Measurements from ENCODE around the gene PCDHGA6.

PCDHGA6 gene

GRCh38 chr5:141422742-141423291 is 49.1 kb downstream of the PCDHGA6 start:
- no peak for DNase-seq

DNA sequence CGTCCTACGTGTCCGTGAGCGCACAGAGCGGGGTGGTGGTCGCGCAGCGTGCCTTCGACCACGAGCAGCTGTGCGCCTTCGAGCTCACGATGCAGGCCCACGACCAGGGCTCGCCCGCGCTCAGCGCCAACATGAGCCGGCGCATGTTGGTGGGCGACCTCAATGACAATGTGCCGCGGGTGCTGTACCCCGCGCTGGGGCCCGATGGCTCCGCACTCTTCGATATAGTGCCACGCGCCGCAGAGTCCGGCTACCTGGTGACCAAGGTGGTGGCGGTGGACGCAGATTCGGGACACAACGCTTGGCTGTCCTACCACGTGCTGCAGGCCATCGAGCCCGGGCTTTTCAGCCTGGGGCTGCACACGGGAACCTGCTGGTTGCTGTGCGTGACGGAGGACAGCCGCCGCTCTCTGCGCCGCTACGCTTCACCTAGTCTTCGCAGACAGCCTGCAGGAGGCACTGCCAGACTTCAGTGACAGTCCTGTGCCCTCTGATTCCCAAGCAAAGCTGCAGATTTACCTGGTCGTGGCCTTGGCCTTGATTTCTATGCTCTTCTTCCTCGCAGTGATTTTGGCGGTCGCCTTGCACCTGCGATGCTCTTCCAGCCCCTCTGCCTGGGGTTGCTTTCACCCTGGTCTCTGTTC is 54.2 kb downstream of the PCDHGA6 start:
- no peak for DNase-seq
